IPS DF 19.7 (cell line): ENCODE data around the gene BRD1.
"Not testable (repeated sequence)": the region's sequence is repeated elsewhere in the genome, so short reads cannot be mapped to it uniquely, and the experiment has no call there.

Experiments used
- DNase-seq: peaks from one replicate; pipeline ENCODE4 v3.0.0-alpha.2; 2013; ENCODE audit warnings: low read depth, low spot score

BRD1 gene

DNA sequence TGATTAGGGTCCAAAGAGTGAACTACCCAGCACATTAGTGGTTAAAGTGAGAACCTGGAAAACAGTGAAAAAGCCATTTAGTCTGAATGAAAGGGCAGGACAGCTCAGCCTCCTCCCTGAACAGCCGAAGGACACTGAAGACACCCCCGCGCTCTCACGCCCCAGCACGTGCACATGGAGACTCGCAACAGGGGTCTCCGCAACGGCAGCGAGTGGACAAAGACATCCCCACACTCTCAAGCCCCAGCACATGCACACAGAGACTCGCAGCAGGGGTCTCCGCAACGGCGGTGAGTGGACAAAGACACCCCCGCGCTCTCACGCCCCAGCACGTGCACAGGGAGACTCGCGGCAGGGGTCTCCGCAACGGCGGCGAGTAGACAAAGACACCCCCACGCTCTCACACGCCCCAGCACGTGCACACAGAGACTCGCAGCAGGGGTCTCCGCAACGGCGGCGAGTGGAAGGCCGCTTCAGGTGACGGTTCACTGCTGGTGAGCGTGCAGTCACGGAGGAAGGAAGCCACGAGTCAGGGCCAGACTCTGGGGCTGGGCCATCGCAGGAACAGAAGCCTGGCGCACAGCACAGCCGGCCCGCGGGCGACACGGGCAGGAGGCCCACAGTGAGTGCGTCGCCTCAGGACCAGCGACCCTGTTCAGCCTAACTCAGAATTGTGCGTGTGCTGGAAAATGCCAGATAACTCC is 43.6 kb downstream of the BRD1 start:
- DNase-seq, result no peak

DNA sequence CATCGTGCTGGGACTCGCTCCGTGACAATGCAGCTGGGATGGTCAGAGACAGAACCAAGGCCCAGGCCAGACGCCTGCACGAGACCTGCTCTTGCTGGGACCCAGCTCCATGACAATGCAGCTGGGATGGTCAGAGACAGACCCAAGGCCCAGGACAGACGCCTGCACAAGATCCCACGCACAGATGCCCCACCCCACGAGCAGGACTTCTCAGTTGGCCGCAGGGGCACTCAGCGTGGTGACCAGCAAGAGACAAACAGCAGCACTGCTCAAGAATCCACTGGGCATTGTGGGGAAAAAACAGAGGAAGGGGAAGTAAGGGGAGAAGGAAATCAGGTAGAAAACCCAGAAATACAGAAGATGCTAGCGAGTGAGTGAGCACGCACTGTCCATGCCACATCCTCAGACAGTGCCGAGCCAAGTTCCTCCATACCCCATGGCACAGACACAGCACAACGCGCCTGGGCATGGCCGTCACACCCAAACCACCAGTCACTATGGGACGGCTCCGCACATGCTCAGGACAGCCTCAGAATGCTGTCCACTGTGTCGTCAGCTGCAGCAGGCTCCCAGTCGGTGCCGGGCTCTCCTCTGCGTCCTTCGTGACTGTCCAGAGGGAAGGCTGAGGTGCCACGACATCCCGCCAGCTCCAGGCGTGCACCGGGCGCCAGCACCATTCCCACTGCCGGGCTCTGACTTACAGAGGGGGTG is 44.5 kb downstream of the BRD1 start:
- no peak for DNase-seq

DNA sequence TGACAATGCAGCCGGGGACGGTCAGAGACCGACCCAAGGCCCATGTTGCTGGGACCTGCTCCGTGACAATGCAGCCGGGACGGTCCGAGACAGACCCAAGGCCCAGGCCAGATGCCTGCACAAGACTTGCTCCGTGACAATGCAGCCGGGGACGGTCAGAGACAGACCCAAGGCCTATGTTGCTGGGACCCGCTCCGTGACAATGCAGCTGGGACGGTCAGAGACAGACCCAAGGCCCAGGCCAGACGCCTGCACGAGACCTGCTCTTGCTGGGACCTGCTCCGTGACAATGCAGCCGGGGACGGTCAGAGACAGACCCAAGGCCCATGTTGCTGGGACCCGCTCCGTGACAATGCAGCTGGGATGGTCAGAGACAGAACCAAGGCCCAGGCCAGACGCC is 45.8 kb downstream of the BRD1 start:
- DNase-seq, result not testable (repeated sequence)

DNA sequence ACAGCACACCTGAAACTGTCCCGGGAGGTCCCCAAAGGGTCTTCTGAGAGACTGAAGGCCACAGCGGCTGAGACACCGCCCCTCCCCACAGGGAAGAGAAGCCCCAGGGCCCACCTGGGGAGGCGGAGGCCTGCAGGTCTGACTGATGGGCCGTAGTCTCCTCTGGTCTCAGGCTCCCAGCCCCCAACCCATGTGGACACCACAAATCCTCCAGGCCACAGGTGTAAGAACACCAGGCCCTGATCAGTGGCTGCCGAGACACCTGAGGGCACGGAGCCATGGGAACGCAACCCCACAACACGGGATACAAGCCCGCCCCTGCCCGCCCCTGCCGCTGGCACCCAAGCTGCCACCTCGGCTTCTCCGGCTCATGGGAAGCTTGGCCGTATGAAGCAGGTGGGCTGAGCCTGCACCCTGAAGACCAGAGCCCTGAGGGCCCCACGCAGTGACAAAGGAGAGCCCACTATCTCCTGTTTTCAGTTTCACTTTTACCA is 46.3 kb downstream of the BRD1 start:
- no peak for DNase-seq

DNA sequence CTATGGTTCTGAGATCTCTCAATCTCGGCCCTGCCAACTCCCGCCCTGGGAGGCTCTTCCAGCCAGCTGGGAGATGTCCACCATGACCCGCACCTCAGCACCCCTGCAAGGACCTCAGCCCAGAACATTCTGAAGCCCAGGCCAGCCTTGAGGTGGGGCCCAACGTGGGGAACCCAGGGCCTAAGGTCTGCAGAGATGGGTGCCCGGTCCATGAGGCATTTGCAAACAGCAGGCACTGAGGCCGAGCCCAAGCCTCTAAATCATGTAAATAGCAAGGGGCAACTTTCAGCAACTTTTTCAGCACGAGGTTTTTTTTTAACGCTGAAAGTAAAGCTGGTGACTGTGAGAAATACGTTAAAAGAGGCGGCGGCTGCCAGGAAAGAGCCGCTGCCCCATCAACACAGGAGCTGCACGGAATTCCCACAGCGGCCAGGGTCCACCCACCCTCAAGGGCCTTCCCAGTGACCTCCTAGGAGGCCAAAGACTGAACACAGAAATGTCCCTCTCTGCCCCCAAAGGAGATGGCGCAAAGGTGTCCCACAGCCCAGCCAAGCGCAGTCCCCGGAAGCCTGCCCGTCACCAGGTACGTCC is 46.9 kb downstream of the BRD1 start:
- DNase-seq, result no peak

DNA sequence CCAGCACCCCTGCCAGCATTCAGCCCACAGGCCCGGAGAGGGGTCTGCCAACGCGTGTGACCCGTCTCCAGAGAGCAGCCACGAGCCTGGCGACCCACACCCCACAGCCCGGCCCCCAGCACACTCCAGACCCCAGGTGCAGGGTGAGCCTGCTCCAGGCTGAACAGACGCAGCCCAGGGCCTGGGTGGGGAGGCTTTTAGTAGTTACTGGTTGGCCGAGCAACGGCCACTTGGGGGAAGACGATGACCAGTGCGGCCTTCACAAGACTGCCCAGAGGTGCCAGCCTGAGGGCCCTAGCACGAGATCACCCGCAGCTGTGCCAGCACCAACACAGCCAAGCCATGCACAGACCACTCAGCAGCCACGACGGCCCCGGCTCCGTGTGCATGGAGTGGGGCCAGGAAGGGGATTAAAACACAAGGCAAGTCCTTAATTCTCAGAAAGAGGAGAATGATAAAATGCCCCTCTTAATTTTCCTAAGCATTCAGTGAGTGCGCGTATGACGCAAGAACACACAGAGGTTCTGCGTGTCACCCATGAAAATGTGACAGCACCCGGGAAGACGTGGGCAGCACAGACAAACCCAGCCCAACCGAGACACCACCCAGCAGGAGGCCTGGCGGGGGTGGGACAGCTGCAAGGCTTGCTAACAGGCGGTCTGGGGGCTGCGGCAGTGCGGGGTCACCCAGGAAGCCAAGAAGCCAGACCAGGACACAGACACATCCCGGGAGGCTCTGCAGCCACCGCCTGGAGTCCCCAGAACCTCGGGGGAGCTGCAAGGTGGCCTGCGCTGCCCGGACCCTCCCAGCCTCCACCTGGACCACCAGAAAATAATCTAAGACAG is 47.6 kb downstream of the BRD1 start:
- no peak for DNase-seq

DNA sequence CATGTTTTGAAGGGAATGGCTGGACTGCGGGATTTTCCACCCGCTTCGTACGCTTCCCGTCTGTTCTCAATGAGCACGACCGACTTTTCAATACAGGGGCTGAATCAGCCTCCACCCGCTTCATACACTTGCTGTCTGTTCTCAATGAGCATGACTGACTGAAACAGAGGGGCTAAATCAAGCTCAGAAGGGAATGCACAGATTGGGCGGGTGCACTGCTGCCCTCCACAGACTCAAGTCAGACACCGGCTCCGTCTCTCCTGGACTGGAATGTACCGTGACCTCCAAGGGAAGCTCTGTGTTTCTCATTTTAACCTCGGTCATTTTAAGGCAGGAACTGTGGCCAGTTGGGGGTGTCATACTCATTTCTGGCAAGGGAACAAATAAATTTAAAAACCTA is 48.5 kb downstream of the BRD1 start:
- no peak for DNase-seq

DNA sequence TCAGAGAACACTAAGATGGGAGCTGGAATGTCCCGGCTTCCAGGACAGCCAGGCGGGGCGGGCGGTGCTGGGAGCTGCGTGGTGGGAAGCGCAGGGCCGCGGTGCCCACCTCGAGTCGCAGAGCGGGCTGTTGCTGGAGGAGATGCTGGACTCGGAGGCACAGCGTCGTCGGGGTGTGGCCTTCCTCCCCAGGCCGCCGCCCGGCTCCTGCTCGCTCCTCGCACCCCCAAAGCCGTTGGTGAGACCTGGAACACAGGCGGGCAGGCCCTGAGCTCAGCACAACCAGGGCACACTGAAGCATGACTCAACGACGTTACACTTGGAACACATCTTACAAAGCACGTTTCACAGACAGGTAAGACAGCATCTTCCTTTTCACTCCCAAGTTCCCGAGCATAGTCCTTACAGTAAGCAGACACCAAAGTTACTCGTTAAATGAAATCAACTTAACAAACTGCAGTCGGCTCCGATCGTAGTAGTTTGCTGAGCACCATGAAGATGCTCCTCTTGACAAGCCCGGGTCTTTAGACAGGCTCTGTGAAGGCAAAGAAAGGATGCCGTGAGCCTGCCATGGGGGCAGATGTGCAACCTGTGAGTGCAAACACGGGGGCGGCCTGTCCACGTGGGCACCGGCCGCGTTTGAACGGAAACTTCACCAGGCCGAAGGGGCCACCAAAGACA is 50.0 kb downstream of the BRD1 start:
- no peak for DNase-seq

DNA sequence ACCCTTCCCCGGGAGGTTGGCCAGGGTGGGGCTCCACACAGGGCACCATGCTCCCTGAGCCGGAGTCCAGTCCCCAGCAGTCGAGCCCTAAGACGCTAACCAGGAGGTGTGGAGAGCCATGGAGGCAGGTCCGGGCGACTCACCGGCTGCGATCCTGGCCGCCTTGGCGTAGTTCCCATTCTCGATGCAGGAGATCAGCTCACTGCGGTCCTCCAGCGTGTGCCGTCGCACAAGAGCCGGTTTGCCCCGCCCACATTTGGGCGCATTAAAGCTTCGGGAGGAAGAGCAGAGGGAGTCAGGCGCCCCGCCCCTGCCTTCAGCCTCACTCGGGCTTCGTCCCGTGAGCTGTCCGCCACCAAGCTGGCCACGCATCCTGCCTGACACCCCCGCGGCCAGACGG is 50.8 kb downstream of the BRD1 start:
- DNase-seq, result no peak

DNA sequence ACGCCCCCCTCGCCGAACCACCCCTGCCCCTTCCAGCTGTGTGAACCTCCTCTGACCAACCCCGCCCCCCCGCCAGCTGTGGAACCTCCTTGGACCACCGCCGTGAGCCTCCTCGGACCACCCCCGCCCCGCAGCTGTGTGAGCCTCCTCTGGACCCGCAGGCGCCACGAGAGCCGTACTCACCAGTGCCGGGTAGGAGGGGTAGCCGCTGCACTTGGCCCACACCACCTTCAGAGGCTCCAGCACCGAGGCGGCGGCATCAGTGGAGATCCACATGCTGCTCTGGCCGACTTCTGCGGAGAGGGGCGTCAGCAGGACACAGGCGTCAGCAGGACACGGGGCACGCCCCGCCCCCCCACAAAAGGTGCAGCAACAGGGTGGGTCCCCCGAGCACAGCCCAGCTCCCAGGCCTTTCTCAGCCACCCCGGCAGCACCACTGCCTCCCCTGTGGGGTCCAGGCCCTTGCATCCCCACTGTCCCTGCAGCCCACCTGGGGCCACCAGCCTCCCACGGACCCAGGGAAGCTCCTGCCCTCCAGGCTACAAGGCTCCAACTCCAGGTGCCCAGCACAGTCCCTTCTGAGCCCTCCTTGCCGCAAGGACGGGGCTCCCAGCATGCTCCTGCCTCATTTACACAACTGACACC is 51.7 kb downstream of the BRD1 start:
- DNase-seq, result no peak

DNA sequence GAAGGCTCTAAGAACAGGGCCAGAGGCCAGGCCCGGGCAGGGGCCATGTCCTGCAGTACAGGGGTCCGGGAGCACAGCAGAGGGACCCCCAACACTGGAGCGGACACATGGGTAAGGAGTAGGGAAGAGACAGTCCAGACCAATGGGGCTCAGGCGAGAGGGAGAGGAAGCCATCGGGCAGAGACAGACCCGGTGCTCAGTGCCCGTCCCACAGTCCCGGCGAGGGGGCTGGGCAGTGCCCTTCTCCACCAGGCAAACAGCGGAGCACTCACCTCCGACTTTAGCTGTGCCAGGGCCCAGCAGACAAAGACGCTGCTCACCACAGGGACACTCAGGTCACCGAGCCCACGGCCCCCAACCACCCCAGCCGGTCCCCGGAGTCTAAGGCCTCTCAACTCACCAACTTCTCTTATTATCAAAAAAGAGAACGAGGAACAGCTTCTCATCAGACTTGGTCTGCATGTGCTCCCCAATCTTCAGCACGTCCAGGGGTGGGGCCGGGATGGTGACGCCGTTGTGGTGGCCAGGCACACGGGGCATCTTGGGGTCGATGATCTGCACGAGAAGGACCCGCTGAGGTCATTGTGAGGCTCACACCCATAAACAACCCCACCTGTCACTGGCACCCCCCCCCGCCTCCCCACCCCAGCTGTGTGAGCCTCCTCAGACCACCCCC is 52.3 kb downstream of the BRD1 start:
- no peak for DNase-seq

DNA sequence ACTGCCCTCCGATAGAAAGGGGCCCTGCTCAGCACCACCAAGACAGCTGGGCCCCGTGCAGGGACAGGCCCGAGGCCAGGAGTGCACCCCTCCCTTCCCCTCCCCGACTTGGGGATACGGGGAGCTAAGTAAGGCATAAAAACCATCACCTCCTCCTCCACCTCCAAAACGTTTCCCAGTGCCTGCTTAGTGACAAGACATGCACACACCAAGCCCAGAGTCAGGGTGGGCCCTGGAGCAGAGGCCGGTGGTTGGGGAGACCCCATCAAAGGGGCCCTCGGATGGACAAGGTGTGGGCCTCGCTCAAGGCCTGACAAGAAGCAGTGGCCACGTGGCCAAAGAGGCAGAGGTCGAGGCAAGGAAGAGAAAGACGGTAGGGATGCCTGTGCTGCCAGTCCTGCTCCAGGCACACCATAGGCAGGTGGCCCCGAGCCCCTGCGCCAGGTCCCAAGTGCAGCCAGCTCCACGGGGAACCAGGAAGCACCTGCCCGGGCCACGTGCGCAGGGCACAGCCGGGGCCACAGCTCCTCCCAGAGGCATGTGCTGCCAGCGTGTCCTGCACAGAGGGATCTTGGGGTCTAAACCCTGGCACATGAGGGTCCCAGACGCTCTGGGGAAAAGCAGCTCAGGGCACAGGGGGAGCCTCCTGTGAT is 53.0 kb downstream of the BRD1 start:
- DNase-seq, result no peak

DNA sequence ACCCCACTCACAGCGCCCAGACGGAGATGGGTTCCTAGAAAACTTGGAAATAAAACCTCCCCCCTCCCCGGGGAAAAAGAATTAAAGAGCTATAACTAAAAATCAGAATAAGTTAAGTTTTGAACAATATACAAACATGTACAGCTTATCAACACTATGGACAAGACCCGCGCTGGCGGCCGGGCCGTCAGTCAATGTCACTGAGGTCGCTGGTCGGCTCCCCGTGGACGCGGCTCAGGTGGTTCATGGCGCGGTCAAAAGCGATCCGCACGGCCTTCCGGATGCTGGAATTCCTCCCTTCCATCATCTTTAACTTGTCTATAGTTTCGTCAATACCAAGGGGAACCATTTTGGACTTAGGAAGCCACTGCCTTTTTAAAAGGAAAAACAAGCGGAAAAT is 53.6 kb downstream of the BRD1 start:
- DNase-seq, result no peak

DNA sequence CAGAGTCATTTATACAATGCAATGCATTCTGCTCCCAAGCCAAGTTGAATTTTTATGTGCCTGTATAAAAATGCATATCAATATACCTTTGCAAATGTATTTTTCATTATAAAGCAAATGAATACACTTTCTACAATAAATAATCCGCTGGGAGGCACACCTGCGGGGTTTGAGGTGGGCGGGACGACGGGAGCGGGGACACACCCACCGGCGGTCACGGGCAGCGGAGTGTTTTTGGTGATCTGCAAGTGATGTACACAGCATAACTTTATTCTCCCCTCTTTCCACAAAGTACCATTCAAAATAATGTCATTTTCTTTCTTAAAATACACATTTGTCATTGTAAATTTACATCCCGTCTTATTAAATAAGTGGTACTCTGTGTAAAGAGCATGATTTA is 54.1 kb downstream of the BRD1 start:
- no peak for DNase-seq

DNA sequence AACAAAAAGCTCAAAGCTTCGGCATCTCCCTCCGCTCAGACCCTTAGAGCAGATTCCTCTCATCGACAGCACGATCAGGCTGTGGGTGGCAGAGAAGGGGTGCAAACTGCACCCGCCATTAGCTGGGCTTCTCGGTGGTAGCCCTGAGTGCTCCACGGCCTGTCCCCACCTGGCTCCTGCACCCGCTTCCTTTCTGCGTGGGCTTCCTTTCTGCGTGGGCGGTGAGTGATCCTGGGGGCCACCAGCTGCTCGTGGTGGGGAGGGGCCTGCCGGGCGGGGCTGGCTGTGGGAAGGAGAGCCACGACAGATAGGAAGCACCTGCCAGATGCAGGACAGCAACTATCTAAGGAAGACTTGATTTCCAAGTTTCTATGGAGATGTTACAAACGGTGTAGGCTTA is 55.0 kb downstream of the BRD1 start:
- DNase-seq, result no peak

DNA sequence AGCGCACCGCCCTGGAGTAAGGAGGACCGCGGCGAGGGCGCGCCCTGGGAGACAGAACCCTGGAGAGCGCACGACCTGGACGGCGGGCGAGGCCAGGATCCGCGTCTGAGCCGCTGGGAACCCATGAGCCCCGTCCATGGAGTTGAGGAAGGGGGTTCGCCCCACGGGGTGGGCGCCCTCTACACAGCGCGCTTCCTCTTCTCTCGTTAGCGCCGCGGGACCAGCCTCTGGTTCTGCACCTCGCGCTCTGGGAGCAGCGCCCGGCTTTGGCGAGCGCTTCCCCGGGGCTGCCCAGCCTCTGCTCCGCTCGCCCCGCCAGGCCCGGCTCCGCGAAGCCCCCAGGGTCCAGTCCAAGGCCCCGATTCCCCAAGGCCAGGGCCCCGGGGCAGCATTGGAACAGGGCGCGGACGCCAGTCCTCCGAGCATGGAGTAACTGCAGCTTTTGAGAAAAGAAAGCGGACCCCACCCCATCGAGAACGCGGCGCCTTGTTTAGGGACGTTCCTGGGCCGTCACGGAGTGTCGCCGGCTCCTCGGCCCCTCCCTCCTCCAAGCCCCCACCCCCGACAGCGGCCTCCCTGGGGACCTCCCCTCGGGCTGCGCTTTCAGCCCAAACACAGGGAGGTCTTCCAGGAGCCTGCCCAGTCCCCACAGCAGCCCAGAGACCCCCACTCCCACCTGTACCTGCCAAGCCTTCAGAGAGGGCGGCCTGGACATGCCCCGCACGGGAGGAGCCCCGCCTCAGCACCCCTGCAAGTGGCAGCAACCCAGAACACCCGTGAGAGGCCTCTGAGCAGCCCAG is 56.2 kb downstream of the BRD1 start:
- DNase-seq, result no peak

DNA sequence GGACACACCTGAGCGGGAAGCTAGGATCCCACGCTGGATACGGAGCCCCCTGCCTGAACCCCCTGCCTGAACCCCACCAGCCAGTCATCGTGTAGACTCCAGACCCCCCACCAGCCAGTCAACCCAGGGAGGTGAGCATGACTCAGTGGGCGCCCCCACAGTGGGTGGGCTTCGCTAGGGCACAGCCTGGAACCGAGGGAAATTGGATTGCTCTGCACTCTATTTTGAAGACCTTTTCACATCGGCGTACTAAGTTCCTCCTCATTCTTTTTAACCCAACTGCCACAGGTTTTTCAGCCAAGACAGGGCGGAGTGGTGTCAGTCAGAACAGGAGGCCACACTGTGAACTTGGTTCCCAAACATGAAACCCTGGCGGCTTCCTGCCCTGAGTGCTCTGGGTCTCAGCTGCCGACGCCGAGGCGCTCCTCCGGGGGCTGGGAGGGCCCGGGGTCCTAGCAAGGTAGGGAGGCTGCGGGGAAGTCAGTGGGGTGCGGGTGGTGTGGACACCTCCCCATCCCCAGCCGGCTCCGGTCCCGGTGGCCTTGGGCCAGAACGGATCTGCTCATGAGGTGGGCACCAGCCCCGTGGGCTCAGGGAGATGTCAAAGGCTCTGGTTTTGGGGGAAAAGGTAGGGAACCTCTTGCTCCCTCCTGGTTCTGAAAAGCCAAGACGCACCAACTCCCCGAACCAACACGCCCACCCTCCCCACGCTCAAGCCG is 57.0 kb downstream of the BRD1 start:
- DNase-seq, result no peak
